Middle frontal gyrus (tissue), 1 donor: ENCODE measurements around the gene NPFF.
A peak's percentile ranks its signal among the peaks of the same experiment; 100 is the strongest.
"Not testable (repeated sequence)": the region's sequence is repeated elsewhere in the genome, so short reads cannot be mapped to it uniquely, and the experiment has no call there.

Experiments used
- DNase-seq: peaks from one replicate; pipeline ENCODE4 v3.0.0-alpha.2; 2015; ENCODE audit warnings: low spot score; ENCODE audit errors: extremely low spot score

The NPFF gene, protein sequence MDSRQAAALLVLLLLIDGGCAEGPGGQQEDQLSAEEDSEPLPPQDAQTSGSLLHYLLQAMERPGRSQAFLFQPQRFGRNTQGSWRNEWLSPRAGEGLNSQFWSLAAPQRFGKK

DNA sequence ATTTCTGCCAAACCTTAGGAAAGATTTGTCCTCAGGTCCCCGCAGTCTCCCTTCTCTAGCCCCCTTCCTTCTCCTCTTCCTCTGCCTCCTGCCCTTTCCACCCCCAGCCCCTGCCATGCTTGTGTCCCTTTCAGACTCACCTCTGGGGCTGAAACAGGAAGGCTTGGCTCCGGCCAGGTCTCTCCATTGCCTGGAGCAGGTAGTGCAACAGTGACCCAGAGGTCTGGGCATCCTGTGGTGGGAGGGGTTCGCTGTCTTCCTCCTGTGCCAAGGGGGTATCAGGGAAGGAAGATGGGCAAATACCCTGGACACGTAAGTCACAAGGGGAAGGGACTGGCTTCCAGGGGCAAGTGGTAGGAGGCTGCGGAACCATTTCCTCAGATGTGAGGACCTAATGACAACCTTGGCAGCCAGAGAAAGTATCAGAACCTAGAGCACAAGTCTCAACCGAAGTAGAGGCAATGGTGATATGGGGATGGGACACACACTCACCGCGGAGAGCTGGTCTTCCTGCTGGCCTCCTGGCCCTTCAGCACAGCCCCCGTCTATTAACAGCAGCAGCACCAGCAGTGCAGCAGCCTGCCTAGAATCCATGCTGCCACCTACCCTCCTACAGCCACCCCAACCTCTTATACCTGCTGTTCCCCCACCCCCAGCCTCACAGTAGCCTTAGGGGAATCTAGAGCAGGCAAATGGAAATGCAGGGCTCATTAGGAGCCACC, at the start of gene NPFF:
TSS of gene NPFF (minus strand) at position 604 of the 722 bp plus-strand sequence. CDS start at position 594, 10 bp downstream.
- DNase-seq: no peak

DNA sequence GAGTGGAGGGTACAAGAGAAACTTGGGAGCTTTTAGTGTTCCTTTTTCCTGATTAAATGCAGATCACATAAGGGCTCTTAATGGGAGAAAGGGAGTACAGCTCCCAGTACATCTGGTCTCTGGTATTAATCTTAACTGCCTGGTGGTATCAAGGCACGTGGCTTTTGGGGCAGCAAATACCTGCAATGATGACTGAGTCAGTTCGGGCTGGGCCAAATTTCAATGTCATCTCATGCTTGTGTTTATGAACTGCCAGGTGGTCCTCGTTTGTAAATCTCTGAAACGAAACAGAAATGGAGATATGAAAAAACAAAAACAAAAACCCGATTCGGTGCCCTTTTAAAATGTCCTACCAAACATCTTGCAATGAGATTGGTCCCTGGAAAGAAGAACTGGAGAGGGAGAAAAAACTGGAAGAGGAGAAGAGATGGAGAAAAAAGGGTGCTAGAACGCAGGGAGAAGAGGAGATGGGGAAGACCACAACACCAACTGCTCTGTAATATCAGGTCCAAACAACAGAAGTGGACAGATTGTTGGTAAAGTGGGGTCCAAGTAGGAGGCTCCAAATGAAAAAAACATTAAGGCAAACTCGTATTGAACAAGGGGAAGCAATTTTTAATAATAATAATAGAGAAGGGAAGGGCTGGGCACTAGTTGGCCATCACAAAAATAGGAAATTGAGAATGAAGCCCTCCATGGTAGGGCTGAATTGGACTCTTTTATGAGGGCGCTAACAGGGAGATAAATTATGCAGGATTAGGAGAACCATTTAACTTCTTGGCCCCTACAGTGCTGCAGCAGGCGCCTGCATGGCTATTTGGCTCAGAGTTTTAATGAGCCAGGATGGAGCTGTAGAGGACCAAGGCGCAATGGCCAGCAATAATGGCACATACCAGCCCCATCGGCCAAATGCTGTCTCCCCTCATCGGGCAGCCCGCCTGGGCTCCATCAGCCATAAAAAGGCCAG, 45.4 kb upstream of the NPFF start:
- no peak for DNase-seq

DNA sequence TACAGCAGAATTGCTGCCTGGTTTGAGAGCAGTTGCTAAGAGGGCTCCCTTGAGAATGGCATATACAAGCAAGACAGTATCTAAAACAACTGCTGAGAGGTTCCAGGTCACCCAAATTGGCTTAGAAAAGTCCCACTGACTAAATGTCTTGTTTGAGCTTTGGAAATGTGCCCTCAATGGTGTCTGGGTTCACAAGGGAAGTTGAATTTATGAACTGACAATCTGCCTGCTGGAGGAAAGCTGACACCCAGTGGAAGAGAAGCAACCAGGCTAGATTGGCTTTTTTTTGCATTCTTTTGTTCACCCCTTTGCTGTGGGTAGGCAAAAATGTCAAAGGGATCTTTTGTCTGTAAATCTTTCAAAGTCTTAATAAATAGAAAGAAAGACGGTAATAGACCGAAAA, 44.6 kb upstream of the NPFF start:
- DNase-seq: no peak

DNA sequence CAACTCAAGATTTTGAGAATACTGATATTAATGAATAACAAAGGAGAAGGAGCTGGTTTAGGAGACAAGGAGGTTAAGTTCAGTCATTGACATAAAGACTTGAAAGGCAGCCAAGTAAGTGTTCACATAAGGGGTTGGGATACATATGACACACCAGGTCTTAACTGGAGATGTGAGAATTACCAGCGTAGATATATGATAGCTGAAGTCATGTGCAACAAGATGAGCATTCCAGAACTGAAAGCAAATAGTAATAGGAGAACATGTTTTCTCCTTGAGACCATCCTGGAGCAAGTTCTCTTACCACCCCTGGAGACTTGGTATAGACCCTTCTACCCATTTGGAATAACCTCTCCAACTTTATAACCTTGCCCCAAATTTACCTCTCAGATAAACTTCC, 43.3 kb upstream of the NPFF start:
- no peak for DNase-seq

DNA sequence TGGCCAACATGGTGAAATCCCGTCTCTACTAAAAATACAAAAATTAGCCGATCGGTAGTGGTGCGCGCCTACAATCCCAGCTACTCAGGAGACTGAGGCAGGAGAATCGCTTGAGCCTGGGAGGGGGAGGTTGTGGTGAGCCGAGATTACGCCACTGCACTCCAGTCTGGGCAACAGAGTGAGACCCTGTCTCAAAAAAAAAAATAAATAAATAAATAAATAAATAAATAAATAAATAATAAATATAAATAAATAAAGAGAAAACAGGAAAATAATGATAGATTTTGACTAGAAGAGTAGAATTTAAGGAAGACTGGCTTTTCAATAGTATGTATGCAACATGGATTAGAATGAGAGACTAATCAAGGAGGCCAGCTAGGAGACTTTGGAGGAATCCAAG, 42.8 kb upstream of the NPFF start:
- DNase-seq: not testable (repeated sequence)

DNA sequence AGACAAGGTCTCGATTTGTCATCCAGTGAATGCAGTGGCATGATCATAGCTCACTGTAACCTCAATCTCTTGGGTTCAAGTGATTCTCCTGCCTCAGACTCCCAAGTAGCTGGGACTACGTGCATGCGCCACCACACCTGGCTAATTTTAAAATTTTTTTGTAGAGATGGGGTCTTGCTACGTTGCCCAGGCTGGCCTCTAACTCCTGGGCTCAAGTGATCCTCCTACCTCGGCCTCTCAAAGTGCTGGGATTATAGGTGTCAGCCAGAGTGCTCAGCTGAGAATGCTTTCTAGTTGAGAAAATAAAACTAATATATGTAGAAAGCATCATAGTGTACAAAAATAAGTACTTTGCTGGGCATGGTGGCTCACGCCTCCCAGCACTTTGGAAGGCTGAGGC, 41.1 kb upstream of the NPFF start:
- DNase-seq: not testable (repeated sequence)

DNA sequence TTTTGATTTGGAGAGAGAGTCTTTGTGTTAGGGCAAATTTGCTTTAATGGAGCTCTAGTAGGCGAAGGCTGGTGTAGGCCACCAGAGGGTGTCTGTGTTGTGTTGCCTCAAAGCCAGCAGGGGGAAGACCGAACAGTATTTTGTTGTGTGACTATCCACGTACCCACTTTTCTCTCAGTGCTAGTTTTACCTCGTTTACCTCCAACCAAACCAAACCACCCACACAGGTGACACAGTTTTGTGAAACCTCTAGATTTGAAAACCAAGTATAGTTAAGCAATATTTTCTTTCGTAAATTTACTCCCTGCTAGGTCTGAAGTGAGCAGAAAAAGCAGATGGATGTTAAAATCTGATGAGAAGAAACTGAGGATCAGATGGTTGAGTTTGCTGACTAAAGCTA, 36.3 kb upstream of the NPFF start:
- peak; percentile 69 for DNase-seq

DNA sequence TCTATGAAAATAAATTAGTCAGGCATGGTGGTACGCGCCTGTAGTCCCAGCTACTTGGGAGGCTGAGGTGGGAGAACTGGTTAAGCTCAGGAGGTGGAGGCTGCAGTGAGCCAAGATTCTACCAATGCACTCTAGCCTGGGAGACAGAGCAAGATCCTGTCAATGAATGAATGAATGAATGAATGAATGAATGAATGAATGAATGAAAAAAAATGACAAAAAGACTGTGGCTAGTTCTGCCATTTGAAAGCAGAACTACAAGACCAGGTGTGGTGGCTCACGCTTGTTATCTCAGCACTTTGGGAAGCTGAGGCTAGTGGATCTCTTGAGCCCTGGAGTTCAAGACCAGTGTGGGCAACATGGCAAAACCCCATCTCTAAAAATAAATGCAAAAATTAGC, 32.2 kb upstream of the NPFF start:
- DNase-seq: no peak

DNA sequence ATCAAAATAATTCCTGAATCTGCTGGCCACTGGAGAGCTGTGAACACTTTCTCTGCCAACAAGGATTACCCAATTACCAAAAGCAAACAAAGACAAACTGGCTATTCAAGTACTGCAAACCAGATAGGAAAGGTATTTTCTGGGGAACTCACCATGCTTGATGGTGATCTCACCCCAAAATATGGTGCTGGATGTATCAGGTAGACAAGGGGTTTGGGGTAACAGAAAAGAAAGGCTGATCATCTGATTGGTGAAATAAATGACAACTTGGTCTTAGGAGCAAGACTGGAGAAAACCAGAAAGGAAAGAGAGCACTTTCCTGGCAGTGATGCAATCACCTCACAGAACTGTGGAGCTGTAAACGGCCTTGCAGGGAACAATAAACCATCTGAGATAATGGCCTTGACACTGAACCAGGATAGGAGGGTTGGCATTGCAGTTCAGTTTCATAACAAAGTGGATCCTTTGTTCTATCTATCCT, 31.0 kb upstream of the NPFF start:
- no peak for DNase-seq

DNA sequence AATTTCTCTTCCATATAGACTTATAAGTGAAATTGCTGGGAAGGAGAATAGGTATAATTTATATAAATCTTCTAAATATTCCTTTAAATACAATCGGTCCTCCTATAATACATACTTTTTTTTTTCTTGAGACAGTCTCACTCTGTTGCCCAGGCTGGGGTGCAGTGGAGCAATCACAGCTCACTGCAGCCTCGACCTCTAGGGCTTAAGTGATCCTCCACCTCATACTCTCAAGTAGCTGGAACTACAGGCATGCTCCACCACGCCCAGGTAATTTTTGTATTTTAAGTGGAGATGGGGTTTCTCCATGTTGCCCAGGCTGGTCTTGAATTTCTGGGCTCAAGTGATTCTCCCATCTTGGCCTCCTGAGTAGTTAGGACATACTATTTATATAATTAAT, 29.7 kb upstream of the NPFF start:
- DNase-seq: no peak

DNA sequence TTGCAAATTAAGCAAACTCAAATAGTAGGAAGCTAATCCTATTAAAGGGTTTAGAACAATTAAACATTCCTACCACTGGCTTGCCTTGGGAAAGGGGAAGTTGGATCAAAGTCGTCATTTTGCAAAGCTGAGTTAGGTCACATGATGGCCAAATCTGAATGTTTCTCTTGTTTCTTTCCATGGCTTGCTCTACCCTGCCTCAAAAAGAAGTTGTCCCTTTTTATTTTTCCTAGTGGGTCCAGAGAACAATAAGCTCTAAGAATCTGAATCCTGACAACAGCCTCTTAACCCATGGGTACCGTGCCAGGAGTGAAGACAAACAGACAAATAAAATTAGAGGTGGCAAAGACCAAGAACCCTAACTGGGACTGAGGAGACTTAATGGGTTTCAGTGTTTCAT, 26.2 kb upstream of the NPFF start:
- DNase-seq: no peak

DNA sequence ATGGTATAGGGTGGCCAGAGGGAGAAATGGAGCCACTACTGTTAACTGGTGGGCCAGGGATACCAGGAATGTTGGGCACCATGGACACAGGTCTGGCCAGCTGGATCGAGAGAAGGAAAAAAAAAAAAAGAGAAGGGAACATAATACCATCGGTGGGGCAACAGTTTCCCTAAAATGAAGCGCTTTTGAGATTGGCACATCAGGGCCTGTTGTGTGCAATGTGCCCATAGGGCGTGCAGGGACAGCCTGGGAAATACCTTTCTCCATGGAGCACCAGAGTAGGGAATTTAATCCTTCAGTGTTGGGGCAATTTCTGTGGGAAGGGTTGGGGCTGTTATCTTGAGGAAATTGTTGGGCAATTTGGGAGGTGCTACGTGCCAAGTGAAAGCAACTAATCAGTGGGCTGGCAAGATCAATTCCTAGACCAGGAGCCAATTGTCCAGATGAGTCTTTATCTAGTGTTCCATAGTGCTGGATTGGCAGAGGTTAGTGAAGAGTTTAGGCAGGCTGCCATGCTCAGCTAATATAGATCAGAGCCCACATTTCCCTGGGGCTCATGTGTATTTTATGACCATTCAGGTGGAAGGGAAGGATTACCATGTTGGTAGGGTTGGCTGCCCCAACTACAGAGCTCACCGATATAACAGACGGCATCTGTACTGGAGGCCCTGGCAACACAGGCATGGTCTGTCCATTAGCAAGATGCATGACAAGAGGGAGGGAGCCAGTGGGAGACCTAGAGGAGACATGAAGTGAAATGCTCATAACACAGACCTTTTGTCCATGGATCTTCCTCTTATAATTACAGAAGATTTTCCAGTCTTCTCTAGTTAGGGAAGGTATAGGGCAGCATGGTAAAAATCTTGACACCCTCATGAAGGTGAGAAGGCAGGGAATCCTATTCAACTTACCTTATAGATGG, 25.5 kb upstream of the NPFF start:
- DNase-seq: no peak

DNA sequence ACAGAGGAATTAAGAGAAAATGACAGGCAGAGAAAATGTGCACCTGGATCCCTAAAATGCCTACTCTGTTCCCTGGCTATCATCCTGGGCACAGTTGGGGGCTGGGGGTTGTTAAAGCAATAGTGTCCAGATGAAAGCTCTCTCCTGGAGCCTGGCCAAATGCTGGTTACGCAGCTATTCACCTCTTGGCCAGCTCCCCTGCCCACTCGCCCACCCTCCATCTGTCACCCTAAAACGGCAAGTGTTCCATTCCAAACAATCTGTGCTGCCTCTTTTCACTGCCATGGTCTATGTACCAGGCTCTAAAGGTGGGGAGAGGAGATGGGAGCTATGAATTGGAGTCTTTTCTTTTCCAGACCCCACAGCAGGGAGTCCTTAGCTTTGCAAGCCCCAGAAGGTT, 24.7 kb upstream of the NPFF start:
- DNase-seq: no peak

DNA sequence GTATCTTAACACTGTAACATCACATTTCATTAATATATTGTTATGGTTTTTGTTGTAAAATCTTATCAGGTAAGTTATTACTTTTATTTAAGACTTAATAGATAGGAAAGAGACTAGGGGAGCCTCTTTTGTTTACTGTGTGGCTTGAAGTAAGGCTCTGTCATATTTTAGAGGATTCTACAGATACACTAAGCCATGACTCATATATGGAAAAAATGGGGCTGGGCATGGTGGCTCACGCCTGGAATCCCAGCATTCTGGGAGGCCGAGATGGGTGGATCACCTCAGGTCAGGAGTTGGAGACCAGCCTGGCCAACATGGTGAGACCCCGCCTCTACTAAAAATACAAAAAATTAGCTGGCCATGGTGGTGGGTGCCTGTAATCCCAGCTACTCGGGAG, 23.6 kb upstream of the NPFF start:
- DNase-seq: no peak

DNA sequence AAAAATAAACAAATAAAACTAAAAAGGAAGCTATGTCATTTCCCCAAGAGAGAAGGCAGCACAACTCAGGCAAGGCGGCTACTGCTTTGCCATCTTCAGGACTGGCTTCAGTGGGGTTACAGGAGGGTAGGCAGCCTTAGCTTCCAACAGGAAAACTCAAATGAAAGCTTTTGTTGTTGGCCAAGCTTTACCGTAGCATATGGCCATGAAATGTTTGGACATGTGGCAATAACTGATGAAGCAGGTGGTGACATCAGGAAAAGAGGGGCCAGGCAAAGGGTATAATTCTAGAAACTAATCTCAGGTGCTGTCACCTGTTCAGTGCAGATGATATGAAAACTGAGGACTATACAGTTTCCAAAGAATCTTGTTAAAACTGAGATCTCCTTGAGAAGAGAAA, 22.8 kb upstream of the NPFF start:
- DNase-seq: no peak

DNA sequence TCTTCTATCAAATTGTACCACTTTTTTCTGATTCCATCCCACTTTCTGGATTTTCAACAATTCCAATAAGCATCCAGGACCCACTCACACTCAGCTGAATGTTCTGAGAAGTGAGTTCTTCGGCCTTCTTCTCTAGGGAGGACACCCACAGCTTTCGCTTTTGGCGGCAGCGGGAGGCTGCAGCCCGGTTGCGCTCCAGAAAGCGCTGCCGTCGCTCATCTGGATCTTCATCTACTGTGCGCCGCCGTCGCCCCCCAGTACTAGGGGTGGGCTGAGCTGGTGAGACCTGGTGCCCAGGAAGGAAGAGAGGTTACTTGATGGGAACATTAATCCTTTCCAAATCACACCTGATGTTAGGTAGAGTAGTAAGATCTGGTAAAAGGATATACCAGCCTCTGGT, 17.2 kb upstream of the NPFF start:
- DNase-seq: no peak

DNA sequence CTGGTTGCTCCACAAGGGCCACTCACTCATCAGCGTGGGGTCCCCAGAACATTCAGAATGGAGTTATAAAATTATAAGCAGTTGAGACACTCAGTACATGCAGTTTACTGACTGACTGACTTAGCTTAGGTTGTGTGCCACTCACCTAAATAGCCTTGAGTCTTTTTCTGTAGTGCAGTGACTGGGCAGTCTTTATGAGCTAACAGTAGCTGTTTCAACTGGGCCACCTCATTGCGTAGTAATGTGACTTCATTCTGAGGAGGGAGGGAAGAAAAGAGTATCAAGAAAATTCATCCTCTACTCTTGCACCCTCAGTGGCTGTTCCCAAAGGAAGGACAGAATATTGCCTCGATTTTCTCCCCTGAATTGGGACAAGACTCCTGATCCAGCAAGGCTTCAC, 15.8 kb upstream of the NPFF start:
- DNase-seq: no peak

DNA sequence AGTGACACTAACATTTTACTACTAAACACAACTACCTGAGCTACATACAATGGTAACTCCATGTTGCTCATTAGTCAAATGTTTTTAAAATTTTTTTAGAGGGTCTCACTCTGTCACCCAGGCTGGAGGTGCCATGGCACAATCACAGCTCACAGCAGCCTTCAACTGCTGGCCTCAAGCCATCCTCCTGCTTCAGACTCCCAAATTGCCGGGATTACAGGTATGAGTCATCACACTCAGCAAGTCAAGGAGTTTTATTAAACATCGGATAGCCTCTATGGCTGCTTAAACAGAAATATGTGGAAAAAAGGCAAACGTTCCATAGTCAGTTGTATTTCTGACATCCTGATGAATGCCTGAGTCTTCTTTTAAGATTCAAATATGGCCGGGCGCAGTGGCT, 11.1 kb upstream of the NPFF start:
- DNase-seq: no peak

DNA sequence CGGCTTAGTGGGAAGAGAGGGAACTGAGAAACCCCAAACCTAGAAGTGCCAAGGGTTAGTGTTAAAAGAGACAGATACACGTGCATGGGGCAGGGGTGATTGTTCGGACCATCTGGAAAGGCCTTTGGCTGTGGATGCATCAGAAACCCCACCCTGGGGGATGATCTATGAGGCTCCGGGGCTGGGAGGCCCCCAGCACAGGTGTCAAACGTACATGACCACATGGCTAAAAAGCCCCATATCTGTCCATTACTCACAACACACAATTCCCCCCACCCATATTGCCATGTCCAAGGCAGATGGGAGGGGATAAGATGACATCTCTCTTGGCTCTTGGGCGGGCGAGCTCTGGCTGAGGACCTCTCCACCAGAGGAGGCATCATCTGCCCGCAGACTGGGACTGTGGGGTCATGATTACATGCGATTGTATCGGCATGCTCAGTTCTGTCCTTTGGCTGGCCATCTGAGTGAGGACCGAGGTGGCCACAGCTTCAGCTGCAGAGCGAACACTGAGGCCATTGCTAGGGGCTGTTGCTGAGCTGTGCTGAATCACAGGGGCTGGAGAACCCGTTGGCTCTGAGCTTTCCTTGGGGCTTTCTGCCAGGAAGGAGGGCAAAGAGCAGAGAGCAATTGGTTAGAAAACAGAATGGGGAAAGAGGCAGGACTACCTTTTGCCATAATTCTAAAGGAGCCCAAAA, 9.6 kb upstream of the NPFF start:
- DNase-seq: no peak

DNA sequence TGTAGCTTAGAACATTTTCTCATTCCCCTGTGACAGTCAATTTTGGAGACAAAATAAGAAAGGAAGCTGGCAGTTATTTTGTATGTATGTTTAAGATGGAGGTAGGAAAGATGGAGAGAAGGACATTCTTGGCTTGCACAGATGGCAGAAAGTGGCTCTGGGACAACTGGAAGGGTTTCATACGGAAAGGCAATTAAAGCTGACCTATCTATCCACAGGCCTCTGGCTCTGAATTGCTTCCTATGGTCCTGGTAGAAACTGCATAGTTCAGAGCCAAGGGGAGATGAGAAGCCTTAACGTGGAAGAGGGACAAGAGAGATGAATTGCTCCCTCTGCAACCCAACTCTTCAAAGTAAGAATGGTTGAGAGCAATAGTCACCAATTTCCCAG, 8.0 kb upstream of the NPFF start:
- DNase-seq: no peak
